Mesenteric fat pad (tissue), 1 donor: ENCODE data around the gene GABARAPL2. TPM values are rescaled to one million over a fixed set of nuclear protein-coding genes. Genes with fewer than 3 reads are reported as not detected.
A peak's percentile ranks its signal among the peaks of the same experiment; 100 is the strongest.
"Not testable (repeated sequence)": the region's sequence is repeated elsewhere in the genome, so short reads cannot be mapped to it uniquely, and the experiment has no call there.

Experiments used
- DNase-seq: peaks from one replicate; pipeline ENCODE4 v3.0.0-alpha.2; 2020; ENCODE audit warnings: low spot score
- long read RNA-seq: library from polyadenylated mRNA; unstranded; transcript quantifications from one replicate; pipeline ENCODE4 v2.0.0, GENCODE V29; 2020
- total RNA-seq: library from RNA; stranded (reverse); fragmentation: NEBNext Ultra II Directional; extraction: Animal tissue kit (Norgen Biotek cat#: 25700); gene quantifications from one replicate; pipeline ENCODE4 v1.2.1, GENCODE V29; 2021
- donor health status: DM: yes; HTN: yes; CAD: no.

Gene GABARAPL2
- total RNA-seq, result 102 TPM
- long read RNA-seq, transcript GABARAPL2-201 (4 exons, 1,002 nt), result major isoform, 120 of 121 reads
- long read RNA-seq, partial matches to known transcripts, result 0 of 121 reads
- long read RNA-seq, other reads (novel, unspliced or antisense), result 1 of 121 reads

- peak; percentile 96 for DNase-seq
Measured at GRCh38 chr16:75566040-75566757, at the start of gene GABARAPL2. Gene GABARAPL2, plus strand, starts transcription at chr16:75566379. Its CDS starts 108 bp downstream, at chr16:75566487.

GRCh38 chr16:75519175-75519574, 47.0 kb upstream of the GABARAPL2 start:
- no peak for DNase-seq

- DNase-seq, result no peak
Measured at GRCh38 chr16:75526032-75526790, 40.0 kb upstream of the GABARAPL2 start.

GRCh38 chr16:75527825-75528299, 38.3 kb upstream of the GABARAPL2 start:
- no peak for DNase-seq

GRCh38 chr16:75529056-75529905, 36.9 kb upstream of the GABARAPL2 start:
- DNase-seq, result no peak

GRCh38 chr16:75529959-75530358, 36.2 kb upstream of the GABARAPL2 start:
- peak; percentile 81 for DNase-seq

- DNase-seq, result no peak
Measured at GRCh38 chr16:75532142-75532765, 33.9 kb upstream of the GABARAPL2 start.

- no peak for DNase-seq
Measured at GRCh38 chr16:75532791-75533190, 33.4 kb upstream of the GABARAPL2 start.

GRCh38 chr16:75534560-75535205, 31.5 kb upstream of the GABARAPL2 start:
- no peak for DNase-seq

GRCh38 chr16:75535211-75535843, 30.9 kb upstream of the GABARAPL2 start:
- no peak for DNase-seq

- no peak for DNase-seq
Measured at GRCh38 chr16:75535901-75536300, 30.3 kb upstream of the GABARAPL2 start, which contains the start of gene CHST5. Gene CHST5, minus strand, starts transcription at chr16:75536108. Its CDS starts 5,724 bp downstream, at chr16:75530384.

GRCh38 chr16:75537776-75538175, 28.4 kb upstream of the GABARAPL2 start:
- no peak for DNase-seq

- DNase-seq, result not testable (repeated sequence)
Measured at GRCh38 chr16:75538882-75539565, 27.2 kb upstream of the GABARAPL2 start.

- no peak for DNase-seq
Measured at GRCh38 chr16:75541236-75541635, 24.9 kb upstream of the GABARAPL2 start.

GRCh38 chr16:75542462-75542861, 23.7 kb upstream of the GABARAPL2 start:
- DNase-seq, result not testable (repeated sequence)

- DNase-seq, result not testable (repeated sequence)
Measured at GRCh38 chr16:75545879-75546278, 20.3 kb upstream of the GABARAPL2 start.

- peak; percentile 45 for DNase-seq
Measured at GRCh38 chr16:75546293-75546692, 19.9 kb upstream of the GABARAPL2 start.

GRCh38 chr16:75548456-75548855, 17.7 kb upstream of the GABARAPL2 start:
- DNase-seq, result peak; percentile 59

- peak; percentile 68 for DNase-seq
Measured at GRCh38 chr16:75550211-75550662, 15.9 kb upstream of the GABARAPL2 start.
